ENCODE data around the gene DIS3L2.

GRCh38 chr2:231968820-231969219 lies 7.3 kb downstream of the DIS3L2 start:
- no peak for TF ChIP-seq POLR2A (IDR thresholded peaks at IDR 0.05)
- TF ChIP-seq CTCF (IDR thresholded peaks at IDR 0.05): no peak
- TF ChIP-seq POLR2AphosphoS5 (IDR thresholded peaks at IDR 0.05; ENCODE audit: insufficient read depth in 1 of 2, low read depth in 1 of 2): no peak
